Neural cell (in vitro differentiated cells): ENCODE results near the gene SH3GL3.

Source experiments
- EZH2 ChIP-seq: fragments of 200-600, 300-800 bp; shearing (Covaris generic), sonication (generic); IDR thresholded peaks from 2 replicates; pipeline ENCODE4 v1.6.1; 2014; ENCODE audit warnings: antibody characterized with exemption, low read length, borderline replicate concordance, mild to moderate bottlenecking; ENCODE audit not compliant: insufficient read depth, poor library complexity, severe bottlenecking
- POLR2AphosphoS5 ChIP-seq: IDR thresholded peaks from 2 replicates; pipeline ENCODE4 v1.6.1; 2012
- TF ChIP-seq, protein P1 (sequence below): fragments of 450-650 bp; IDR thresholded peaks from 2 replicates; pipeline ENCODE4 v1.5.1; 2014; ENCODE audit warnings: antibody characterized with exemption, mild to moderate bottlenecking, moderate library complexity; ENCODE audit not compliant: poor library complexity, severe bottlenecking

DNA sequence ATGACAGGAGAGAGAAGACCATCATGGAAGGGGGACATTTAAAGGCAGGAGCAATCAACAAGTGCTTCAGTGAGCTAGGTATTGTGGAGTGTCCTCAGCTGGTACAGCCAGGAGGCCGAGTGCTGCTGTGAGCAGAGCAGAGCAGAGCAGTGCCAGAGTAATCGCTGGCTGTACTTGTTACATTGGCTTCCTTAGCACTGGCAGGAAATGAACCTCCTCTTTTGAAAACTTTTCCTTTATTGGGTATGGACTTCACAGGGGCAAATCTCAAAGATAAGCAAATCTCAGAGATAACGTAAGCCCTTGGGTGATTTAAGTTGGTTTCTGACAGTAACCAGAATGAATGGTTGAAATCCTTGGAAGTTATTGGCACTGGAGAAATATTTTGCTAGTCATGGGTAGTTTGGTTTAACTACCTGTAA is 2.1 kb downstream of the SH3GL3 start:
- TF ChIP-seq, protein P1, sequence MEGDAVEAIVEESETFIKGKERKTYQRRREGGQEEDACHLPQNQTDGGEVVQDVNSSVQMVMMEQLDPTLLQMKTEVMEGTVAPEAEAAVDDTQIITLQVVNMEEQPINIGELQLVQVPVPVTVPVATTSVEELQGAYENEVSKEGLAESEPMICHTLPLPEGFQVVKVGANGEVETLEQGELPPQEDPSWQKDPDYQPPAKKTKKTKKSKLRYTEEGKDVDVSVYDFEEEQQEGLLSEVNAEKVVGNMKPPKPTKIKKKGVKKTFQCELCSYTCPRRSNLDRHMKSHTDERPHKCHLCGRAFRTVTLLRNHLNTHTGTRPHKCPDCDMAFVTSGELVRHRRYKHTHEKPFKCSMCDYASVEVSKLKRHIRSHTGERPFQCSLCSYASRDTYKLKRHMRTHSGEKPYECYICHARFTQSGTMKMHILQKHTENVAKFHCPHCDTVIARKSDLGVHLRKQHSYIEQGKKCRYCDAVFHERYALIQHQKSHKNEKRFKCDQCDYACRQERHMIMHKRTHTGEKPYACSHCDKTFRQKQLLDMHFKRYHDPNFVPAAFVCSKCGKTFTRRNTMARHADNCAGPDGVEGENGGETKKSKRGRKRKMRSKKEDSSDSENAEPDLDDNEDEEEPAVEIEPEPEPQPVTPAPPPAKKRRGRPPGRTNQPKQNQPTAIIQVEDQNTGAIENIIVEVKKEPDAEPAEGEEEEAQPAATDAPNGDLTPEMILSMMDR = no peak
- TF ChIP-seq EZH2 (no peak), POLR2AphosphoS5 (no peak)
